ENCODE results near the gene C1orf146. TPM values are rescaled to one million over a fixed set of nuclear protein-coding genes. Genes with fewer than 3 reads are reported as not detected.

Gene C1orf146
- total RNA-seq, 4 donors from 2014 or later = not detected

- Histone ChIP-seq H3K4me1 (no peaks in the 10 kb centered on the region), H3K36me3 (no peaks in the 10 kb centered on the region), H3K4me3 (no peak overlapping the region), H3K9me3 (no peaks in the 10 kb centered on the region), H3K27me3 (no peaks in the 10 kb centered on the region), H3K27ac (no peak overlapping the region)
- WGBS, 2 donors (ENCODE audit: low coverage in 1 of 2) = 59% methylated on average over 1 of the region's 1 CpG; no CpG with 5 or more reads in 1 of the 2 donors
- intact Hi-C loops (cut with DNase I; ENCODE audit: low total_unique reads) = no loop called here
- no peak for DNase-seq
- TF ChIP-seq CTCF (IDR thresholded peaks at IDR 0.05) (no peak), EP300 (IDR thresholded peaks at IDR 0.05; ENCODE audit: low read depth) (no peak), POLR2AphosphoS5 (IDR thresholded peaks at IDR 0.05) (no peak), POLR2A (IDR thresholded peaks at IDR 0.05) (no peak)
- in situ Hi-C loops (cut with MboI; ENCODE audit: low pct_ligation_motif_present in 1 of 4, low pct_unique_long_range_greater_than_20kb in 1 of 4, low sequenced_read_pairs in 3 of 4) = no loop called here
Measured at GRCh38 chr1:92194511-92194910, 23.2 kb upstream of the C1orf146 start.

GRCh38 chr1:92201973-92202372, 15.7 kb upstream of the C1orf146 start:
- no peak for DNase-seq
- in situ Hi-C loops (cut with MboI; ENCODE audit: low pct_ligation_motif_present in 1 of 4, low pct_unique_long_range_greater_than_20kb in 1 of 4, low sequenced_read_pairs in 3 of 4) (no loop called here), intact Hi-C loops (cut with DNase I; ENCODE audit: low total_unique reads) (no loop called here)
- Histone ChIP-seq H3K27me3 (no peaks in the 10 kb centered on the region), H3K9me3 (peaks cover 0 to 6% of the 10 kb centered on the region in 2 donors), H3K4me1 (no peaks in the 10 kb centered on the region), H3K4me3 (no peak overlapping the region), H3K36me3 (no peaks in the 10 kb centered on the region), H3K27ac (no peak overlapping the region)
- WGBS, 2 donors (ENCODE audit: low coverage in 1 of 2) = 71 to 80% methylated on average over 2 to 5 of the region's 5 CpGs
- TF ChIP-seq POLR2AphosphoS5 (IDR thresholded peaks at IDR 0.05) (no peak), POLR2A (IDR thresholded peaks at IDR 0.05) (no peak), CTCF (IDR thresholded peaks at IDR 0.05) (no peak), EP300 (IDR thresholded peaks at IDR 0.05; ENCODE audit: low read depth) (no peak)

GRCh38 chr1:92203105-92203504, 14.6 kb upstream of the C1orf146 start:
- Histone ChIP-seq H3K9me3 (peaks cover 0 to 6% of the 10 kb centered on the region in 2 donors), H3K4me1 (no peaks in the 10 kb centered on the region), H3K27me3 (no peaks in the 10 kb centered on the region), H3K27ac (no peak overlapping the region), H3K4me3 (no peak overlapping the region), H3K36me3 (no peaks in the 10 kb centered on the region)
- in situ Hi-C loops (cut with MboI; ENCODE audit: low pct_ligation_motif_present in 1 of 4, low pct_unique_long_range_greater_than_20kb in 1 of 4, low sequenced_read_pairs in 3 of 4) (no loop called here), intact Hi-C loops (cut with DNase I; ENCODE audit: low total_unique reads) (no loop called here)
- TF ChIP-seq EP300 (IDR thresholded peaks at IDR 0.05; ENCODE audit: low read depth) (no peak), POLR2A (IDR thresholded peaks at IDR 0.05) (no peak), POLR2AphosphoS5 (IDR thresholded peaks at IDR 0.05) (no peak), CTCF (IDR thresholded peaks at IDR 0.05) (no peak)
- no peak for DNase-seq

- 52% methylated on average over 2 of the region's 2 CpGs; no CpG with 5 or more reads in 1 of the 2 donors for WGBS, 2 donors (ENCODE audit: low coverage in 1 of 2)
- Histone ChIP-seq H3K27ac (no peak overlapping the region), H3K4me1 (no peaks in the 10 kb centered on the region), H3K9me3 (peaks cover 0 to 6% of the 10 kb centered on the region in 2 donors), H3K27me3 (no peaks in the 10 kb centered on the region), H3K4me3 (no peak overlapping the region), H3K36me3 (no peaks in the 10 kb centered on the region)
- in situ Hi-C loops (cut with MboI; ENCODE audit: low pct_ligation_motif_present in 1 of 4, low pct_unique_long_range_greater_than_20kb in 1 of 4, low sequenced_read_pairs in 3 of 4) = no loop called here
- intact Hi-C loops (cut with DNase I; ENCODE audit: low total_unique reads) = no loop called here
- no peak for DNase-seq
- TF ChIP-seq POLR2A (IDR thresholded peaks at IDR 0.05) (no peak), CTCF (IDR thresholded peaks at IDR 0.05) (no peak), POLR2AphosphoS5 (IDR thresholded peaks at IDR 0.05) (no peak), EP300 (IDR thresholded peaks at IDR 0.05; ENCODE audit: low read depth) (no peak)
Measured at GRCh38 chr1:92210701-92211100, 7.0 kb upstream of the C1orf146 start.

Data from transverse colon (tissue), 4 donors.